Ascending aorta (tissue), 2 donors: ENCODE data around the gene ZNF691. TPM values are rescaled to one million over a fixed set of nuclear protein-coding genes. Genes with fewer than 3 reads are reported as not detected.
"Not testable (repeated sequence)": the region's sequence is repeated elsewhere in the genome, so short reads cannot be mapped to it uniquely, and the experiment has no call there.

Experiments used
- DNase-seq, 2 donors: peaks; one replicate each; pipeline ENCODE4 v3.0.0-alpha.2; 2019; ENCODE audit warnings: low spot score in 2 of 2
- H3K27ac ChIP-seq, 2 donors: fragments of 200-600 bp; sonication (generic); one replicate each; pipeline ENCODE4 v1.5.1; 2016 to 2017; ENCODE audit warnings: mild to moderate bottlenecking in 1 of 2
- H3K27me3 ChIP-seq: fragments of 200-600 bp; sonication (generic); one replicate; pipeline ENCODE4 v1.5.1; 2017
- H3K36me3 ChIP-seq, 2 donors: fragments of 200-600 bp; sonication (generic); one replicate each; pipeline ENCODE4 v1.5.1; 2016
- H3K4me1 ChIP-seq, 2 donors: fragments of 200-600 bp; sonication (generic); one replicate each; pipeline ENCODE4 v1.5.1; 2016 to 2017; ENCODE audit warnings: mild to moderate bottlenecking in 1 of 2
- H3K4me3 ChIP-seq, 2 donors: fragments of 200-600 bp; sonication (generic); one replicate each; pipeline ENCODE4 v1.5.1; 2016 to 2017; ENCODE audit warnings: mild to moderate bottlenecking in 1 of 2
- H3K9me3 ChIP-seq, 2 donors: fragments of 200-600 bp; sonication (generic); one replicate each; pipeline ENCODE4 v1.5.1; 2016
- CTCF ChIP-seq, 3 experiments: fragments of 200-600 bp in 2 of 3; fragments of 450-650 bp in 1 of 3; sonication (generic) in 2 of 3; IDR thresholded peaks; one replicate each; pipeline ENCODE4 v1.5.1; 2016 to 2019; ENCODE audit warnings: antibody characterized with exemption in 3 of 3, mild to moderate bottlenecking in 1 of 3, moderate library complexity in 1 of 3
- intact Hi-C: fragments of 100-400 bp; cut with DNase I; formaldehyde crosslinking; loops from one replicate; pipeline ENCODE4 v1.15.1; 2023
- total RNA-seq: library from RNA; depleted of rRNA; stranded (reverse); fragments of >200 nt; gene quantifications from one replicate; pipeline ENCODE4 v1.1.0, GENCODE V29; 2016

ZNF691 gene
- total RNA-seq, 1 donor from 2014 or later = 14.7 TPM

GRCh38 chr1:42888013-42888633, 41.7 kb downstream of the ZNF691 start:
- Histone ChIP-seq H3K27me3 (no peaks in the 10 kb centered on the region), H3K27ac (no peak overlapping the region), H3K4me1 (no peaks in the 10 kb centered on the region), H3K4me3 (no peak overlapping the region), H3K9me3 (no peaks in the 10 kb centered on the region), H3K36me3 (no peaks in the 10 kb centered on the region)
- intact Hi-C loops = no loop called here
- TF ChIP-seq CTCF (IDR thresholded peaks at IDR 0.05) = no peak
- no peak for DNase-seq

GRCh38 chr1:42889264-42889663, 42.9 kb downstream of the ZNF691 start:
- H3K4me3 ChIP-seq = no peak overlapping the region
- DNase-seq = no peak
- no peak overlapping the region for H3K27ac ChIP-seq
- no peak for TF ChIP-seq CTCF (IDR thresholded peaks at IDR 0.05)
- intact Hi-C loops = no loop called here
- no peaks in the 10 kb centered on the region for H3K9me3 ChIP-seq
- H3K27me3 ChIP-seq = no peaks in the 10 kb centered on the region
- H3K4me1 ChIP-seq = no peaks in the 10 kb centered on the region
- no peaks in the 10 kb centered on the region for H3K36me3 ChIP-seq

- intact Hi-C loops = no loop called here
- no peak overlapping the region for H3K4me3 ChIP-seq
These were observed 45.2 kb downstream of the ZNF691 start for GRCh38 chr1:42891465-42892138.

GRCh38 chr1:42899960-42900359, 53.5 kb downstream of the ZNF691 start:
- DNase-seq, intact Hi-C loops, H3K4me1 ChIP-seq, H3K9me3 ChIP-seq, H3K27ac ChIP-seq, H3K36me3 ChIP-seq, H3K4me3 ChIP-seq, H3K27me3 ChIP-seq: not testable (repeated sequence)

More at GRCh38 chr1:42891465-42892138, 45.2 kb downstream of the ZNF691 start:
- Histone ChIP-seq H3K4me1 (no peaks in the 10 kb centered on the region), H3K27ac (no peak overlapping the region), H3K27me3 (no peaks in the 10 kb centered on the region), H3K9me3 (no peaks in the 10 kb centered on the region), H3K36me3 (no peaks in the 10 kb centered on the region)
- no peak for TF ChIP-seq CTCF (IDR thresholded peaks at IDR 0.05)
- DNase-seq = no peak

Other genes with a start within 250 kb of the ZNF691 start
- 2.2 TPM for gene PPIH, start 188.2 kb upstream of the ZNF691 start, total RNA-seq
- 356 TPM for gene YBX1, start 164.2 kb upstream of the ZNF691 start, total RNA-seq
- gene CLDN19, start 106.4 kb upstream of the ZNF691 start, total RNA-seq = not detected
- gene P3H1, start 79.6 kb upstream of the ZNF691 start, total RNA-seq = 72.2 TPM
- 0.64 TPM for gene C1orf50, start 79.4 kb upstream of the ZNF691 start, total RNA-seq
- not detected for gene TMEM269, start 61.6 kb upstream of the ZNF691 start, total RNA-seq
- gene ERMAP, start 29.5 kb upstream of the ZNF691 start, total RNA-seq = 0.11 TPM
- 1.2 TPM for gene SVBP, start 29.2 kb upstream of the ZNF691 start, total RNA-seq
- 15.5 TPM for gene SLC2A1, start 112.3 kb downstream of the ZNF691 start, total RNA-seq